Measurements from ENCODE around the gene AGPAT4. TPM values are rescaled to one million over a fixed set of nuclear protein-coding genes. Genes with fewer than 3 reads are reported as not detected.

AGPAT4 gene
- polyA plus RNA-seq, 1 of the 3 experiments (the other 2 are of a cell fraction), result 3.9 TPM

- H3K9ac ChIP-seq, result no peak overlapping the region
- H3K9me2 ChIP-seq, result no peaks in the 10 kb centered on the region
- 0 out of 4 replicates have a peak, but pooled peaks cover 0 to 4% of the 10 kb centered on the region in 2 experiments for H3K4me1 ChIP-seq (ENCODE audit: control insufficient read depth in 1 of 2, insufficient read depth in 2 of 2, low read depth in 1 of 2, low read length in 1 of 2)
- TF ChIP-seq MAX (IDR thresholded peaks at IDR 0.05; ENCODE audit: low read depth), result no peak
- no peak for TF ChIP-seq ZBTB33 (IDR thresholded peaks at IDR 0.05; ENCODE audit: borderline replicate concordance, low read depth)
- TF ChIP-seq GATA2 (CRISPR knock-in tag; IDR thresholded peaks at IDR 0.05), result no peak
- no peak for TF ChIP-seq REST (IDR thresholded peaks at IDR 0.05; ENCODE audit: low read depth, low read length)
- no peak for TF ChIP-seq NRF1 (IDR thresholded peaks at IDR 0.05; ENCODE audit: low read depth, low read length)
- no peak for TF ChIP-seq FOXJ3 (CRISPR knock-in tag; IDR thresholded peaks at IDR 0.05)
- no peak for TF ChIP-seq FOXM1 (IDR thresholded peaks at IDR 0.05; ENCODE audit: low read depth)
- no peak for TF ChIP-seq YY1 (IDR thresholded peaks at IDR 0.05; ENCODE audit: low read depth)
- TF ChIP-seq FOSL2 (IDR thresholded peaks at IDR 0.05; ENCODE audit: borderline replicate concordance, low read depth), result no peak
- no peak for TF ChIP-seq MXI1 (IDR thresholded peaks at IDR 0.05; ENCODE audit: low read depth, low read length)
- no peak for TF ChIP-seq EZH2phosphoT487 (IDR thresholded peaks at IDR 0.05; ENCODE audit: borderline replicate concordance, low read depth)
- no peak for TF ChIP-seq TAF1 (IDR thresholded peaks at IDR 0.05; ENCODE audit: borderline replicate concordance, low read depth, low read length)
- no peak for TF ChIP-seq RXRA (IDR thresholded peaks at IDR 0.05; ENCODE audit: borderline replicate concordance, low read depth)
- TF ChIP-seq RCOR1 (IDR thresholded peaks at IDR 0.05; ENCODE audit: low read length), result no peak
- no peak overlapping the region for H3K4me3 ChIP-seq (ENCODE audit: low read depth in 2 of 2, low read length in 1 of 2)
- ChIA-PET POLR2A (no interaction called here), CTCF (interaction anchor here (0.8 to 0.9 kb wide), 2 partner anchors 261 to 934 kb away, joined by 3 read pairs; no protein-coding TSS in a partner anchor)
- H3K79me2 ChIP-seq (ENCODE audit: insufficient read depth), result no peaks in the 10 kb centered on the region
- no peaks in the 10 kb centered on the region for H4K20me1 ChIP-seq (ENCODE audit: insufficient read depth)
- H3K9me3 ChIP-seq, result no peaks in the 10 kb centered on the region
- 97% methylated on average over 13 of the region's 14 CpGs for WGBS (ENCODE audit: low lambda C conversion rate)
- H3K36me3 ChIP-seq (replicated peaks in 1 of 2; ENCODE audit: control insufficient read depth in 1 of 2, insufficient read depth in 2 of 2, low read length in 1 of 2), result peaks cover 63 to 82% of the 10 kb centered on the region in 2 experiments
- no peak overlapping the region for H3K4me2 ChIP-seq
- no peak overlapping the region for H2AFZ ChIP-seq (ENCODE audit: low read depth)
- no peaks in the 10 kb centered on the region for H3F3A ChIP-seq (replicated peaks; ENCODE audit: insufficient read depth)
- DNase-seq, result no peak
- H3K27me3 ChIP-seq (ENCODE audit: insufficient read depth), result no peaks in the 10 kb centered on the region
- H3K27ac ChIP-seq (ENCODE audit: low read depth in 2 of 2, low read length in 1 of 2), result no peak overlapping the region
Measured at GRCh38 chr6:161110028-161110779, 163.7 kb downstream of the AGPAT4 start.
